Left lung (tissue), 10 donors: ENCODE measurements around the gene DMRTA2. TPM values are rescaled to one million over a fixed set of nuclear protein-coding genes. Genes with fewer than 3 reads are reported as not detected.

ENCODE experiments used
- ATAC-seq: fragments of 200-7000 bp; cut with Tn5 transposase; one replicate; pipeline ENCODE4 v1.9.1; 2020; ENCODE audit warnings: moderate library complexity
- DNase-seq, 4 donors: peaks; one replicate each; pipeline ENCODE4 v3.0.0-alpha.2; 2013 to 2020
- H3K27ac ChIP-seq, 2 donors: fragments of 200-600 bp; sonication (generic) in 1 of 2; one replicate each; pipeline versions ENCODE4 v1.5.0 to v1.8.0; 2020 to 2021
- H3K27me3 ChIP-seq, 2 donors: fragments of 200-600 bp; sonication (generic) in 1 of 2; one replicate each; pipeline versions ENCODE4 v1.5.0 to v1.8.0; 2020 to 2021
- H3K36me3 ChIP-seq, 2 donors: fragments of 200-600 bp; sonication (generic) in 1 of 2; one replicate each; pipeline versions ENCODE4 v1.5.0 to v1.8.0; 2020 to 2021
- H3K4me1 ChIP-seq, 2 donors: fragments of 200-600 bp; one replicate each; pipeline ENCODE4 v1.8.0; 2021
- H3K4me3 ChIP-seq, 2 donors: fragments of 200-600 bp; sonication (generic) in 1 of 2; one replicate each; pipeline versions ENCODE4 v1.5.0 to v1.8.0; 2020 to 2021; ENCODE audit warnings: mild to moderate bottlenecking in 1 of 2
- H3K9me3 ChIP-seq, 2 donors: fragments of 200-600 bp; sonication (generic) in 1 of 2; one replicate each; pipeline versions ENCODE4 v1.5.0 to v1.8.0; 2020 to 2021
- intact Hi-C, 2 donors: fragments of 100-400 bp; cut with DNase I; formaldehyde crosslinking; loops; one replicate each; pipeline versions ENCODE4 v1.11.2 to v1.14.2; 2022
- polyA plus RNA-seq, 6 donors: library from polyadenylated mRNA; unstranded; fragments of 120-200 nt; gene quantifications; one replicate each; pipeline ENCODE4 v1.2.1, GENCODE V29; 2013; ENCODE audit not compliant: insufficient read length in 6 of 6
- total RNA-seq, 2 donors: library from RNA; stranded (reverse); fragmentation: NEBNext Ultra II Directional; extraction: Animal tissue kit (Norgen Biotek cat#: 25700); gene quantifications; one replicate each; pipeline ENCODE4 v1.2.1, GENCODE V29; 2021
- TF ChIP-seq, protein P1 (sequence below), 2 donors: fragments of 200-600 bp; sonication (generic) in 1 of 2; IDR thresholded peaks; one replicate each; pipeline versions ENCODE4 v1.5.0 to v1.8.0; 2021; ENCODE audit warnings: antibody characterized with exemption in 2 of 2
- donor health status: DM: no; HTN: yes; CAD: no.
- donor health status: DM: no; HTN: no; CAD: no.

Gene DMRTA2
- total and polyA plus RNA-seq, 8 donors, result 0.05 to 0.06 TPM; not detected in 6

DNA sequence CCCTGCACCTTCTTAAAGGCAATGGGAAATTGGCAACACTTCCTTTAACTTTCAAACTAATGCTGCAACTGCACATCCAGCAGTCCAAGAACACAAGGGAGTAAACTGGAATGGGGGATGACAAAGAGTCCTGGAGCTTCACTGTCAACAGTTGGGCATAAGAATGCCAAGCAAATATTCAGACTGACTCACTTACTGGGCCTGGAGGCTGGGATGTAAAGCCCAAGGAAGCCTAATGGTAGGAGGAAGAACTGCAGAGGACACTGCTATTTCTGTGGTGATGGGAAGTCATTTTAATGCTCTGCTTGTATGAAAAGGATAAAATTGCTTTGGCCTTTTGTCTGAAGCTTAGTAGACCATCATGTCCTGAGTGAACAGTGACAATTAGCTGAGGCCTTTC, 15.7 kb upstream of the DMRTA2 start:
- DNase-seq (no peak), ATAC-seq (no peak)
- TF ChIP-seq, protein P1, sequence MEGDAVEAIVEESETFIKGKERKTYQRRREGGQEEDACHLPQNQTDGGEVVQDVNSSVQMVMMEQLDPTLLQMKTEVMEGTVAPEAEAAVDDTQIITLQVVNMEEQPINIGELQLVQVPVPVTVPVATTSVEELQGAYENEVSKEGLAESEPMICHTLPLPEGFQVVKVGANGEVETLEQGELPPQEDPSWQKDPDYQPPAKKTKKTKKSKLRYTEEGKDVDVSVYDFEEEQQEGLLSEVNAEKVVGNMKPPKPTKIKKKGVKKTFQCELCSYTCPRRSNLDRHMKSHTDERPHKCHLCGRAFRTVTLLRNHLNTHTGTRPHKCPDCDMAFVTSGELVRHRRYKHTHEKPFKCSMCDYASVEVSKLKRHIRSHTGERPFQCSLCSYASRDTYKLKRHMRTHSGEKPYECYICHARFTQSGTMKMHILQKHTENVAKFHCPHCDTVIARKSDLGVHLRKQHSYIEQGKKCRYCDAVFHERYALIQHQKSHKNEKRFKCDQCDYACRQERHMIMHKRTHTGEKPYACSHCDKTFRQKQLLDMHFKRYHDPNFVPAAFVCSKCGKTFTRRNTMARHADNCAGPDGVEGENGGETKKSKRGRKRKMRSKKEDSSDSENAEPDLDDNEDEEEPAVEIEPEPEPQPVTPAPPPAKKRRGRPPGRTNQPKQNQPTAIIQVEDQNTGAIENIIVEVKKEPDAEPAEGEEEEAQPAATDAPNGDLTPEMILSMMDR (IDR thresholded peaks at IDR 0.05), result no peak
- H3K27me3 ChIP-seq, result no peaks in the 10 kb centered on the region
- H3K27ac ChIP-seq, result no peak overlapping the region
- H3K4me3 ChIP-seq, result no peak overlapping the region
- no peaks in the 10 kb centered on the region for H3K4me1 ChIP-seq
- no peaks in the 10 kb centered on the region for H3K9me3 ChIP-seq
- H3K36me3 ChIP-seq, result peaks cover 0 to 37% of the 10 kb centered on the region in 2 donors
- intact Hi-C loops, result no loop called here

- Histone ChIP-seq H3K4me1 (no peaks in the 10 kb centered on the region), H3K4me3 (no peak overlapping the region), H3K9me3 (no peaks in the 10 kb centered on the region), H3K27ac (no peak overlapping the region), H3K36me3 (peaks cover 0 to 35% of the 10 kb centered on the region in 2 donors), H3K27me3 (peaks cover 13 to 21% of the 10 kb centered on the region in 2 donors)
- TF ChIP-seq, protein P1 (IDR thresholded peaks at IDR 0.05), result no peak
- no peak for ATAC-seq
- DNase-seq, result no peak
- intact Hi-C loops, result no loop called here
These were observed 13.2 kb upstream of the DMRTA2 start for GRCh38 chr1:50436489-50436888.

DNA sequence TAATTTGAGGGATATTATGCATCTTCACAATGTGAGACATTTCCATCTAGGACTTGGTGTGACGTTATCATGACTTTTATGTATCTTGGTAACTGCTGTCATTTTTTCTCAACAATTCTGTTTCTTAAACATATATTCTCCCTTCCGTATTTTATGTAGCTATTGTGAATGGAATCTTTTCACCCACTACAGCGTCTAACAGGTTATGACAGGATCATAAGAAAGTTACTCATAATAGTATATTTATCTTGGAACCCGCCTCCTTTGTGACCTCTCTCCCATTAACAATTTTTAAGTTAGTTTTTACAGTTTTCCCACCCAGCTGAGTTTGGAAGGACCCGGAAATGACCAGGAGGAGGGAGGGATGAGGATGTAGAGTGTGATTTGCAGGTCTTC, 6.8 kb upstream of the DMRTA2 start:
- TF ChIP-seq, protein P1 (IDR thresholded peaks at IDR 0.05), result no peak

GRCh38 chr1:50427818-50428779, 4.9 kb upstream of the DMRTA2 start:
- no peak overlapping the region for H3K27ac ChIP-seq
- TF ChIP-seq, protein P1 (IDR thresholded peaks at IDR 0.05), result no peak
- intact Hi-C loops, result no loop called here
- peaks cover 10 to 36% of the 10 kb centered on the region in 2 donors for H3K4me1 ChIP-seq
- ATAC-seq, result no peak
- no peak for DNase-seq
- H3K27me3 ChIP-seq, result peaks cover 97 to 100% of the 10 kb centered on the region in 2 donors
- H3K4me3 ChIP-seq, result no peak overlapping the region
- H3K36me3 ChIP-seq, result no peaks in the 10 kb centered on the region
- H3K9me3 ChIP-seq, result no peaks in the 10 kb centered on the region

More for the DNA sequence above, 6.8 kb upstream of the DMRTA2 start:
- H3K9me3 ChIP-seq, result no peaks in the 10 kb centered on the region
- H3K4me3 ChIP-seq, result no peak overlapping the region
- H3K27me3 ChIP-seq, result peaks cover 78 to 86% of the 10 kb centered on the region in 2 donors
- intact Hi-C loops, result no loop called here
- no peaks in the 10 kb centered on the region for H3K36me3 ChIP-seq
- no peak overlapping the region for H3K27ac ChIP-seq
- no peak for DNase-seq
- ATAC-seq, result no peak
- H3K4me1 ChIP-seq, result peaks cover under 1 to 17% of the 10 kb centered on the region in 2 donors

GRCh38 chr1:50427086-50427817, 4.0 kb upstream of the DMRTA2 start:
- TF ChIP-seq, protein P1 (IDR thresholded peaks at IDR 0.05), result no peak
- Histone ChIP-seq H3K27ac (no peak overlapping the region), H3K4me3 (no peak overlapping the region), H3K36me3 (no peaks in the 10 kb centered on the region), H3K27me3 (peaks cover 100% of the 10 kb centered on the region in 2 donors), H3K4me1 (peaks cover 11 to 45% of the 10 kb centered on the region in 2 donors), H3K9me3 (no peaks in the 10 kb centered on the region)
- intact Hi-C loops, result no loop called here
- ATAC-seq, result no peak
- no peak for DNase-seq
